Activated T-cell treated with anti-CD3 and anti-CD28 coated beads, Interleukin-2, amount 50 U/mL, for 72 hours (primary cell): ENCODE data around the gene TTC8. TPM values are rescaled to one million over a fixed set of nuclear protein-coding genes. Genes with fewer than 3 reads are reported as not detected.

Experiments used
- ATAC-seq, 2 donors: fragments of 150-1000 bp; cut with Tn5 transposase; replicated peaks in 1 of 2; 2 replicates each; pipeline ENCODE4 v1.10.0; 2021; ENCODE audit warnings: moderate library complexity in 2 of 2, mild to moderate bottlenecking in 1 of 2
- DNase-seq, 2 donors: peaks; one replicate each; pipeline ENCODE4 v3.0.0; 2021 to 2022; ENCODE audit warnings: mixed read lengths in 1 of 2
- H3K27ac Mint-ChIP-seq: one replicate; pipeline ENCODE4 v1.8.0; 2022; ENCODE audit warnings: mild to moderate bottlenecking, moderate library complexity, mixed read lengths
- H3K27me3 Mint-ChIP-seq: one replicate; pipeline ENCODE4 v1.8.0; 2022; ENCODE audit warnings: low read depth, mixed read lengths
- H3K36me3 Mint-ChIP-seq, 2 donors: one replicate each; pipeline ENCODE4 v1.8.0; 2022; ENCODE audit warnings: mixed read lengths in 2 of 2, mild to moderate bottlenecking in 1 of 2; ENCODE audit not compliant: insufficient read depth in 2 of 2
- H3K4me1 Mint-ChIP-seq: one replicate; pipeline ENCODE4 v1.8.0; 2022; ENCODE audit warnings: low read depth, mixed read lengths
- H3K4me3 Mint-ChIP-seq, 2 donors: one replicate each; pipeline ENCODE4 v1.8.0; 2022; ENCODE audit warnings: mild to moderate bottlenecking in 2 of 2, mixed read lengths in 2 of 2, moderate library complexity in 2 of 2
- H3K9me3 Mint-ChIP-seq, 2 donors: one replicate each; pipeline ENCODE4 v1.8.0; 2022; ENCODE audit warnings: mixed read lengths in 2 of 2
- total RNA-seq, 2 donors: library from RNA; stranded (reverse); gene quantifications; one replicate each; pipeline ENCODE4 v1.2.3, GENCODE V29; 2022

The TTC8 gene
- total RNA-seq, 2 donors from 2014 or later = 2.4 to 4.1 TPM

DNA sequence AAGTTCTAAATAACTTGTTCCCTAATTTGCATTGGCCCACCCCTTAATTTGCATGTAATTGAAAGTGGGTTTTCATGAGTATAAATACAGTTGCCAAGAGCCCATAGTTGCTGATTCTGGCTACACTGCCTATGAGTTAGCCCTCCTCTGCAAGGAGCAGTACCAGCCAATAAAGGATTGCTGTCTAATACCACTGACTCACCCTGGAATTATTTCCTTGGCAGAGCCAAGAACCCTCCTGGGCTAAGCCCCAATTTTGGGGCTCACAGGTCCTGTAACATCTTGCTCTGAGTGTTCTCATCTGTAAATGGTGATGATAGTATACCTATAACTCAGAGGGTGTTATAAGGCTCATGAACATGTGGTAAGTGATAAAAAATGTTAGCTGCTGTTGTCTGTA, 6.8 kb downstream of the TTC8 start:
- DNase-seq = no peak
- Mint-ChIP-seq H3K36me3 (no peaks in the 10 kb centered on the region), H3K9me3 (no peaks in the 10 kb centered on the region), H3K4me1 (peaks cover 6% of the 10 kb centered on the region), H3K27ac (no peak overlapping the region), H3K4me3 (no peak overlapping the region), H3K27me3 (no peaks in the 10 kb centered on the region)
- ATAC-seq = no peak

DNA sequence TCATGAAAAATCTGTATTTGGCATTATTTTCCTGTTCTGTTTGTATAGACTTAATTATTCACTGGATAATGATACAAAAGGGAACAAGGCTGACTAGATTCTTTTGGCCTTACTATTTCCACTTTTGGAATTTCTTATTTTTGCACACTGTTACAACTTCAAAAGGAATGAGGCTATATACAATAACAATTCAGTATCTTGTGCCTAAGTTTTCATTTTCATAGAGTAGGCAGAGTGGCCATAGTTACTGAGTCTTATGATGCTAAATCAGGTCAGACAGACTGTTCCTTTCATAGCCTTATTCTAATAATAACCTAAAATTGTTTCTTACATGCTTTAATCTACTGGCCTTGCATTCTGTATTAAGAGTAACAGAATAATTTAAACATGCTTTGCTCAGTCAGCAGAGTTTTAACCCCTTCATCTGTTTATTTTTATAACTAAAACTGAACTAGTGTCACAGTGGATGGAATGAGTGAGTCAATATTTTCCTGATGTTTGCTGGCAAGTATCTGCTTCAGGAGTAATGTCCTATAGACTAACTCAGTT, 10.5 kb downstream of the TTC8 start:
- no peaks in the 10 kb centered on the region for H3K27me3 Mint-ChIP-seq
- H3K36me3 Mint-ChIP-seq = no peaks in the 10 kb centered on the region
- no peak overlapping the region for H3K27ac Mint-ChIP-seq
- ATAC-seq (no peak), DNase-seq (no peak)
- no peaks in the 10 kb centered on the region for H3K9me3 Mint-ChIP-seq
- peaks cover 6% of the 10 kb centered on the region for H3K4me1 Mint-ChIP-seq
- H3K4me3 Mint-ChIP-seq = no peak overlapping the region

DNA sequence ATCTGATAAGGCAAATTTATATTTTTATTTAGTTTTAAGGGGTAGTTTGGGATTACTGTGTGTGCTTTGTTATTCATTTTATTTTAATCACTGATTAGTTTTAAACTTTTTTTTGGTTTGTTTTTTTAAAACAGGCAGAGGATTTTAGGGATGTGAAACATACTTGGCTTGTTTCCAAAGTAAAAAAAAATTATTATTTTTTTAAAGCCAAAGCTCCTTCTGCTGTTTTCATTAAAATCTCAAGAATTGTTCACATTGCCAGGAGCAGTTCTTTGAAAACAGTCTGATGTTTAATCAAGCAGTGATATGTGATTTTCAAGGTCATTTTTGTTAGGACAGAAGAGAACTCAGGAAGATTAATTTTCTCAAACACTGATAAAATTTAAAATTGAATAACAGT, 11.2 kb downstream of the TTC8 start:
- Mint-ChIP-seq H3K9me3 (no peaks in the 10 kb centered on the region), H3K4me3 (no peak overlapping the region), H3K36me3 (no peaks in the 10 kb centered on the region), H3K27ac (no peak overlapping the region), H3K27me3 (no peaks in the 10 kb centered on the region), H3K4me1 (peaks cover 6% of the 10 kb centered on the region)
- ATAC-seq (no peak), DNase-seq (no peak)

GRCh38 chr14:88837495-88837894, 13.0 kb downstream of the TTC8 start:
- ATAC-seq = no peak
- Mint-ChIP-seq H3K27me3 (no peaks in the 10 kb centered on the region), H3K4me1 (no peaks in the 10 kb centered on the region), H3K36me3 (no peaks in the 10 kb centered on the region), H3K9me3 (no peaks in the 10 kb centered on the region), H3K4me3 (no peak overlapping the region), H3K27ac (no peak overlapping the region)
- DNase-seq = no peak

DNA sequence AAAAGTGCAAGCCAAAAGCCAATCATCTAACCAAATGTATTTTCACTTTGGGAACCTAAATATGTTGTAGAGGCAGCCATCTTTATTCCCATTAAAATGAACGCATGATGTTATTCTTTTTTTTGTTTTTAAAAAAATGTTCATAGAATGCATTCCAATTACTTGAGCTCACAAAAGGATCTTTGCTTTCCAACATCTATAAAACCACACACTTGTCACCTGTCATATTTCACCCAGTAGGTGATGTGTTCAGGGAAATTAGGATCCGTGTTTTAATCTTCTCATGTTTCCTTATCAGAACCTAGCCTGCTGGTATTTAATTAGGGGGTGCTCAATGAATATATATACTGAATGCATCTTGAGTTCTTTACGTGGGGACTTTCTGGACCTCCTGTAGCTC, 13.6 kb downstream of the TTC8 start:
- Mint-ChIP-seq H3K36me3 (no peaks in the 10 kb centered on the region), H3K9me3 (no peaks in the 10 kb centered on the region), H3K27me3 (no peaks in the 10 kb centered on the region), H3K27ac (no peak overlapping the region), H3K4me3 (no peak overlapping the region), H3K4me1 (no peaks in the 10 kb centered on the region)
- DNase-seq = no peak
- no peak for ATAC-seq

DNA sequence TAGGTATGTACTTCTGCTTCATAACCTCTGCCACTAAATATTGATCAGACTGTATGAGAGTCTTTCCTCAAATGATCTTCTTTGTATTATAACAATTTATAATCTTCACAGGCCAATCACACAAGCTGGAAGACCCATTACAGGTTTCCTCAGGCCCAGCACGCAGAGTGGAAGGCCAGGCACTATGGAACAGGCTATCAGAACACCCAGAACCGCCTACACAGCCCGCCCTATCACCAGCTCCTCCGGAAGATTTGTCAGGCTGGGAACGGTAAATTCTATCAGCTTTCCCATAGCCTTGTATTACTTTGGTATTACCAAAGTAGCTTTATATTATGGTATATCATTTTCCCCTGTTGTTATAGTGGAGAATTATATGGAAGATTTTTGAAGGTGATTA, 16.5 kb downstream of the TTC8 start:
- Mint-ChIP-seq H3K4me3 (no peak overlapping the region), H3K27me3 (no peaks in the 10 kb centered on the region), H3K36me3 (no peaks in the 10 kb centered on the region), H3K4me1 (no peaks in the 10 kb centered on the region), H3K9me3 (no peaks in the 10 kb centered on the region), H3K27ac (no peak overlapping the region)
- no peak for ATAC-seq
- no peak for DNase-seq

DNA sequence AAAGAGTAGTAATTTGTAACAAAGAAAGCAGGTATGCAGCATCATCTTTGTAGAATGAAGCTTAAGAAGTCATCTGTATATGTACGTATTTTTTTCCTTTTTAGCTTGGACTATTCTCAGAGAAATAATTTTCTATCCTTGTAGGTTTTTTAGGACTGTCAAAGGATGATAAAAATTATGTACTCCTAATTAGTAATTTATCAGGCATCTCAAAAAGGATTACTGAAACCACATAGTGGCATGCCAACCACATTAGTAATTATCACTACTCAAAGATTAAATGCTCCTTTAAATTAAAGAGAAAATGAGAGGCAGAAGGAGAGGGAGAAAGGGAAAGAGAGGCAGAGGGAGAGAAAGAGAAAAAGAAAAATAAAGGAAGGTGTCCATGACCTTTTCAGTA, 17.3 kb downstream of the TTC8 start:
- no peaks in the 10 kb centered on the region for H3K27me3 Mint-ChIP-seq
- H3K9me3 Mint-ChIP-seq = no peaks in the 10 kb centered on the region
- no peaks in the 10 kb centered on the region for H3K4me1 Mint-ChIP-seq
- ATAC-seq = no peak
- H3K27ac Mint-ChIP-seq = no peak overlapping the region
- no peak overlapping the region for H3K4me3 Mint-ChIP-seq
- no peak for DNase-seq
- H3K36me3 Mint-ChIP-seq = no peaks in the 10 kb centered on the region

DNA sequence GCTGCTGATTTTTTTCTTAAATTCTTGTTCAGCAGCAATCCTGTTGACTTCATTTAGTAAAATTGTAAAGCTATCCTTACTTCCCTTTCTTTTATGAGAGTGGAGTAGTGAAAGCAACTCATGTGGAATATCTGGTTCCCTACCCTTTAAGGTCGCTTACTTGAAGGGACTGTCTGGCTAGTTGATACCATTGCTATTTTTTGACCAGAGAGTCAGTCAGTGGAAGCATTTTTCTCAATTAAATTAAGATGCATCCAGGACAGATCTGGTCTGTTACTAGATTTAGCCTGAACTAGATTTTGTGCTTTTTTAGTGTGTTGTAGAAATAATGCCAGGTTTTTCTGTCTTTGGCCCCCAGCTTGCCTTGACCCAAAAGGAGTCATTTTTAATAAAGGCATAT, 18.0 kb downstream of the TTC8 start:
- DNase-seq (no peak), ATAC-seq (no peak)
- H3K36me3 Mint-ChIP-seq = no peaks in the 10 kb centered on the region
- H3K27me3 Mint-ChIP-seq = no peaks in the 10 kb centered on the region
- H3K27ac Mint-ChIP-seq = no peak overlapping the region
- no peak overlapping the region for H3K4me3 Mint-ChIP-seq
- H3K4me1 Mint-ChIP-seq = no peaks in the 10 kb centered on the region
- no peaks in the 10 kb centered on the region for H3K9me3 Mint-ChIP-seq

GRCh38 chr14:88844980-88845491, 20.6 kb downstream of the TTC8 start:
- Mint-ChIP-seq H3K27me3 (no peaks in the 10 kb centered on the region), H3K4me1 (no peaks in the 10 kb centered on the region), H3K9me3 (no peaks in the 10 kb centered on the region), H3K36me3 (no peaks in the 10 kb centered on the region), H3K4me3 (no peak overlapping the region), H3K27ac (no peak overlapping the region)
- DNase-seq (no peak), ATAC-seq (no peak)

GRCh38 chr14:88848571-88848970, 24.1 kb downstream of the TTC8 start:
- H3K36me3 Mint-ChIP-seq = no peaks in the 10 kb centered on the region
- no peak for ATAC-seq
- no peak overlapping the region for H3K4me3 Mint-ChIP-seq
- no peaks in the 10 kb centered on the region for H3K4me1 Mint-ChIP-seq
- DNase-seq = no peak
- H3K27me3 Mint-ChIP-seq = no peaks in the 10 kb centered on the region
- no peak overlapping the region for H3K27ac Mint-ChIP-seq
- no peaks in the 10 kb centered on the region for H3K9me3 Mint-ChIP-seq

GRCh38 chr14:88849716-88850115, 25.3 kb downstream of the TTC8 start:
- Mint-ChIP-seq H3K4me1 (no peaks in the 10 kb centered on the region), H3K36me3 (no peaks in the 10 kb centered on the region), H3K27ac (no peak overlapping the region), H3K27me3 (no peaks in the 10 kb centered on the region), H3K9me3 (no peaks in the 10 kb centered on the region), H3K4me3 (no peak overlapping the region)
- no peak for ATAC-seq
- DNase-seq = no peak

DNA sequence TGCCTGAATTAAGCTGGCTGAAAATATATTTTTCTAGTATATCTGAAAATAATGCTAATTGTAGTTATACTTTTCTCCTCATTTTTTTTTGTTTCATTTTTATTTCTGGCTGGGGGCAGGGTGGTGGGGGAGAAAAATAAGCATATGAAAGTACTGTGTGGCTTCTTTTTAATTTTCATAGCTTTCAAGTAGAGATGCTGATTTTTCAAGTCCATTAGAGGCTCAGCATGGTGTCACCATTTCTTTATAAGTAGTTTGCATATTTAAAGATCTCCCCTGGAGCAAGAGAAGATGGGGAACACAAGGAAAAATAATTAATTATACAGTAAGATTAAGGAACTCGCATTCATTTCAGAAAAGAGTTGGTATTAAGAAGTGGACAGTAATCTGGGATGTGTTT, 27.1 kb downstream of the TTC8 start:
- Mint-ChIP-seq H3K4me3 (no peak overlapping the region), H3K4me1 (no peaks in the 10 kb centered on the region), H3K27me3 (no peaks in the 10 kb centered on the region), H3K27ac (no peak overlapping the region), H3K36me3 (no peaks in the 10 kb centered on the region), H3K9me3 (no peaks in the 10 kb centered on the region)
- DNase-seq (no peak), ATAC-seq (no peak)

GRCh38 chr14:88852632-88853031, 28.2 kb downstream of the TTC8 start:
- Mint-ChIP-seq H3K36me3 (no peaks in the 10 kb centered on the region), H3K4me1 (no peaks in the 10 kb centered on the region), H3K4me3 (no peak overlapping the region), H3K27me3 (no peaks in the 10 kb centered on the region), H3K27ac (no peak overlapping the region), H3K9me3 (no peaks in the 10 kb centered on the region)
- DNase-seq (no peak), ATAC-seq (no peak)

GRCh38 chr14:88853129-88853528, 28.7 kb downstream of the TTC8 start:
- Mint-ChIP-seq H3K27me3 (no peaks in the 10 kb centered on the region), H3K9me3 (no peaks in the 10 kb centered on the region), H3K4me3 (no peak overlapping the region), H3K4me1 (no peaks in the 10 kb centered on the region), H3K36me3 (no peaks in the 10 kb centered on the region), H3K27ac (no peak overlapping the region)
- ATAC-seq = no peak
- no peak for DNase-seq
